T-helper 1 cell (primary cell): ENCODE data around the gene TRNP1.
A peak's percentile ranks its signal among the peaks of the same experiment; 100 is the strongest.
"Not testable (repeated sequence)": the region's sequence is repeated elsewhere in the genome, so short reads cannot be mapped to it uniquely, and the experiment has no call there.

Experiments used
- DNase-seq, 5 donors: peaks; one replicate each; pipeline ENCODE4 v3.0.0-alpha.2; 2012 to 2020
- total RNA-seq, 4 donors: gene quantifications; one replicate each; lab custom pipeline; 2026; lab: John Stamatoyannopoulos, UW

Gene TRNP1
- 0.15 to 0.95 (median 0.37) reads per million in 4 donors for total RNA-seq

- peak; percentile 46 to 65 (median 59) for DNase-seq
These were observed at the start of gene TRNP1 for GRCh38 chr1:26993237-26994019. TSS of gene TRNP1 (plus strand) at chr1:26993692. CDS start at chr1:26993787, 95 bp downstream.

GRCh38 chr1:26945138-26945537, 48.4 kb upstream of the TRNP1 start:
- no peak for DNase-seq

GRCh38 chr1:26945728-26946127, 47.8 kb upstream of the TRNP1 start:
- DNase-seq = no peak

- DNase-seq = no peak
These were observed 47.2 kb upstream of the TRNP1 start for GRCh38 chr1:26946270-26946669.

- not testable (repeated sequence) for DNase-seq
These were observed 44.8 kb upstream of the TRNP1 start for GRCh38 chr1:26948725-26949057.

- no peak for DNase-seq
These were observed 44.1 kb upstream of the TRNP1 start for GRCh38 chr1:26949266-26949925.

GRCh38 chr1:26949926-26950319, 43.6 kb upstream of the TRNP1 start:
- DNase-seq = no peak

GRCh38 chr1:26950602-26951001, 42.9 kb upstream of the TRNP1 start:
- DNase-seq = no peak

- DNase-seq = no peak
These were observed 42.3 kb upstream of the TRNP1 start for GRCh38 chr1:26951216-26951615.

GRCh38 chr1:26951821-26952497, 41.5 kb upstream of the TRNP1 start:
- no peak for DNase-seq

- no peak for DNase-seq
These were observed 40.1 kb upstream of the TRNP1 start for GRCh38 chr1:26953374-26953773.

GRCh38 chr1:26956321-26956720, 37.2 kb upstream of the TRNP1 start:
- no peak for DNase-seq

GRCh38 chr1:26957306-26957705, 36.2 kb upstream of the TRNP1 start:
- DNase-seq = no peak

- DNase-seq = no peak
These were observed 34.2 kb upstream of the TRNP1 start for GRCh38 chr1:26959270-26959669.

- peak; percentile 17 to 63 (median 42) for DNase-seq
These were observed 33.5 kb upstream of the TRNP1 start, which contains the start of gene KDF1 for GRCh38 chr1:26959722-26960624. TSS of gene KDF1 (minus strand) at chr1:26960468. CDS start at chr1:26952380, 8,088 bp downstream.

- no peak for DNase-seq
These were observed 32.9 kb upstream of the TRNP1 start for GRCh38 chr1:26960625-26960966.

GRCh38 chr1:26961826-26962225, 31.7 kb upstream of the TRNP1 start:
- DNase-seq = no peak

- DNase-seq = no peak
These were observed 28.3 kb upstream of the TRNP1 start for GRCh38 chr1:26965213-26965612.

- DNase-seq = no peak
These were observed 27.9 kb upstream of the TRNP1 start for GRCh38 chr1:26965628-26966027.

GRCh38 chr1:26970810-26971209, 22.7 kb upstream of the TRNP1 start:
- no peak for DNase-seq

GRCh38 chr1:26971590-26971989, 21.9 kb upstream of the TRNP1 start:
- DNase-seq = no peak

GRCh38 chr1:26972390-26972789, 21.1 kb upstream of the TRNP1 start:
- no peak for DNase-seq

- no peak for DNase-seq
These were observed 20.7 kb upstream of the TRNP1 start for GRCh38 chr1:26972821-26973220.
